IMR-90 (cell line): ENCODE results near the gene DNAAF3. TPM values are rescaled to one million over a fixed set of nuclear protein-coding genes. Genes with fewer than 3 reads are reported as not detected.

ENCODE experiments used
- microRNA-seq, 2 experiments: library from miRNA; stranded (forward) in 1 of 2; unstranded in 1 of 2; fragments of 10-50 nt in 1 of 2; fragments of <30 nt in 1 of 2; gene quantifications in 1 of 2; microRNA quantifications in 1 of 2; one replicate each; pipeline versions ENCODE3 to v1.1.0; 2013 to 2020; ENCODE audit not compliant: insufficient read depth in 1 of 2, insufficient read length in 1 of 2, unreplicated experiment in 1 of 2
- polyA plus RNA-seq, 3 experiments: library from polyadenylated mRNA; depleted of rRNA; stranded (reverse); fragments of >200 nt; gene quantifications; 2 replicates each; pipeline ENCODE4 v1.2.3, GENCODE V29; 2012; ENCODE audit warnings: low replicate concordance in 1 of 3
- small RNA-seq, 5 experiments: library from RNA; depleted of rRNA; stranded (forward); fragments of <200 nt; gene quantifications; one replicate each; pipeline ENCODE3, GENCODE V24; 2012
- total RNA-seq: library from RNA; depleted of rRNA; stranded (reverse); fragments of >200 nt; gene quantifications from 2 replicates; pipeline ENCODE4 v1.2.3, GENCODE V29; 2012; rRNA removed

The DNAAF3 gene
- total and polyA plus RNA-seq, 2 of the 4 experiments (the other 2 are of a cell fraction): 0.34 TPM; not detected in 1

Small RNA genes lying within 50 kb of the gene (microRNA-seq; reads per million reads assigned to microRNA genes)
- gene MIR7975 (ENCODE audit: insufficient read depth in 1 of 2, insufficient read length in 1 of 2, unreplicated experiment in 1 of 2) (0 reads per million in 2 experiments), gene RF01210 (ENCODE audit: insufficient read depth, insufficient read length) (not detected)

Small RNA genes lying within 50 kb of the gene (small RNA-seq; reads per million reads assigned to genes)
- gene MIR7975 (0 reads per million in 5 experiments), gene RF01210 (0 reads per million in 5 experiments)

Other genes with a start within 250 kb of the DNAAF3 start
- not detected in 2 replicates for gene NLRP7, start 219.1 kb downstream of the DNAAF3 start, total RNA-seq
- gene NLRP7, start 219.1 kb downstream of the DNAAF3 start, polyA plus RNA-seq (2012; rRNA removed): not detected in 2 replicates
- not detected in 2 replicates for gene NLRP2, start 200.2 kb downstream of the DNAAF3 start, total RNA-seq
- not detected in 2 replicates for gene NLRP2, start 200.2 kb downstream of the DNAAF3 start, polyA plus RNA-seq (2012; rRNA removed)
- not detected in 2 replicates for gene GP6, start 128.3 kb downstream of the DNAAF3 start, total RNA-seq
- 0.03 TPM in 1 of 2 replicates, not detected in the other for gene GP6, start 128.3 kb downstream of the DNAAF3 start, polyA plus RNA-seq (2012; rRNA removed)
- 7.5 and 8.3 TPM in 2 replicates for gene RDH13, start 103.5 kb downstream of the DNAAF3 start, total RNA-seq
- gene RDH13, start 103.5 kb downstream of the DNAAF3 start, polyA plus RNA-seq (2012; rRNA removed): 6.9 and 7.8 TPM in 2 replicates
- gene EPS8L1, start 90.7 kb downstream of the DNAAF3 start, total RNA-seq: 0.90 and 1.9 TPM in 2 replicates
- 2.9 and 3.1 TPM in 2 replicates for gene EPS8L1, start 90.7 kb downstream of the DNAAF3 start, polyA plus RNA-seq (2012; rRNA removed)
- 21.1 and 21.5 TPM in 2 replicates for gene PPP1R12C, start 49.0 kb downstream of the DNAAF3 start, total RNA-seq
- 81.4 and 104 TPM in 2 replicates for gene PPP1R12C, start 49.0 kb downstream of the DNAAF3 start, polyA plus RNA-seq (2012; rRNA removed)
- 1.3 and 3.1 TPM in 2 replicates for gene TNNT1, start 17.4 kb downstream of the DNAAF3 start, total RNA-seq
- gene TNNT1, start 17.4 kb downstream of the DNAAF3 start, polyA plus RNA-seq (2012; rRNA removed): 2.5 and 2.6 TPM in 2 replicates
- not detected in 2 replicates for gene TNNI3, start 8.9 kb downstream of the DNAAF3 start, total RNA-seq
- gene TNNI3, start 8.9 kb downstream of the DNAAF3 start, polyA plus RNA-seq (2012; rRNA removed): not detected in 2 replicates
- gene SYT5, start 13.7 kb upstream of the DNAAF3 start, total RNA-seq: under 0.01 TPM in 2 replicates
- gene SYT5, start 13.7 kb upstream of the DNAAF3 start, polyA plus RNA-seq (2012; rRNA removed): 0.15 TPM in 1 of 2 replicates, not detected in the other
- gene PTPRH, start 42.9 kb upstream of the DNAAF3 start, total RNA-seq: 1.7 and 3.4 TPM in 2 replicates
- gene PTPRH, start 42.9 kb upstream of the DNAAF3 start, polyA plus RNA-seq (2012; rRNA removed): 1.3 and 1.7 TPM in 2 replicates
- 0.18 and 0.28 TPM in 2 replicates for gene TMEM86B, start 62.1 kb upstream of the DNAAF3 start, total RNA-seq
- gene TMEM86B, start 62.1 kb upstream of the DNAAF3 start, polyA plus RNA-seq (2012; rRNA removed): 2.4 TPM in 2 replicates
- gene PPP6R1, start 92.4 kb upstream of the DNAAF3 start, total RNA-seq: 19.9 and 20.0 TPM in 2 replicates
- gene PPP6R1, start 92.4 kb upstream of the DNAAF3 start, polyA plus RNA-seq (2012; rRNA removed): 50.1 and 50.2 TPM in 2 replicates
- 19.7 and 21.0 TPM in 2 replicates for gene HSPBP1, start 113.5 kb upstream of the DNAAF3 start, total RNA-seq
- gene HSPBP1, start 113.5 kb upstream of the DNAAF3 start, polyA plus RNA-seq (2012; rRNA removed): 43.2 and 52.5 TPM in 2 replicates
- 1.9 and 2.5 TPM in 2 replicates for gene BRSK1, start 117.4 kb upstream of the DNAAF3 start, total RNA-seq
- 22.3 and 31.1 TPM in 2 replicates for gene BRSK1, start 117.4 kb upstream of the DNAAF3 start, polyA plus RNA-seq (2012; rRNA removed)
- not detected in 2 replicates for gene TMEM150B, start 158.7 kb upstream of the DNAAF3 start, total RNA-seq
- not detected in 2 replicates for gene TMEM150B, start 158.7 kb upstream of the DNAAF3 start, polyA plus RNA-seq (2012; rRNA removed)
- 1.8 and 1.9 TPM in 2 replicates for gene KMT5C, start 173.3 kb upstream of the DNAAF3 start, total RNA-seq
- 5.9 and 6.9 TPM in 2 replicates for gene KMT5C, start 173.3 kb upstream of the DNAAF3 start, polyA plus RNA-seq (2012; rRNA removed)
- gene COX6B2, start 188.1 kb upstream of the DNAAF3 start, total RNA-seq: not detected in 2 replicates
- gene COX6B2, start 188.1 kb upstream of the DNAAF3 start, polyA plus RNA-seq (2012; rRNA removed): 0.19 and 0.39 TPM in 2 replicates
- gene GARIN5B, start 196.6 kb upstream of the DNAAF3 start, total RNA-seq: not detected in 2 replicates
- not detected in 2 replicates for gene GARIN5B, start 196.6 kb upstream of the DNAAF3 start, polyA plus RNA-seq (2012; rRNA removed)
- 14.3 and 15.6 TPM in 2 replicates for gene IL11, start 203.8 kb upstream of the DNAAF3 start, total RNA-seq
- 33.6 and 38.9 TPM in 2 replicates for gene IL11, start 203.8 kb upstream of the DNAAF3 start, polyA plus RNA-seq (2012; rRNA removed)
- gene TMEM190, start 210.2 kb upstream of the DNAAF3 start, total RNA-seq: not detected in 2 replicates
- gene TMEM190, start 210.2 kb upstream of the DNAAF3 start, polyA plus RNA-seq (2012; rRNA removed): 1.4 and 1.6 TPM in 2 replicates
- gene TMEM238, start 217.7 kb upstream of the DNAAF3 start, total RNA-seq: not detected in 2 replicates
- not detected in 2 replicates for gene TMEM238, start 217.7 kb upstream of the DNAAF3 start, polyA plus RNA-seq (2012; rRNA removed)
- gene RPL28, start 219.3 kb upstream of the DNAAF3 start, total RNA-seq: 386 and 998 TPM in 2 replicates
- 1,428 and 1,693 TPM in 2 replicates for gene RPL28, start 219.3 kb upstream of the DNAAF3 start, polyA plus RNA-seq (2012; rRNA removed)
- 69.5 and 74.4 TPM in 2 replicates for gene UBE2S, start 241.2 kb upstream of the DNAAF3 start, total RNA-seq
- 104 and 177 TPM in 2 replicates for gene UBE2S, start 241.2 kb upstream of the DNAAF3 start, polyA plus RNA-seq (2012; rRNA removed)